Hematopoietic multipotent progenitor cell treated with erythropoietin and hydrocortisone succinate and interleukin-3 and kit ligand, for 17 days (in vitro differentiated cells): ENCODE data around the gene SMYD3.

Experiments used
- DNase-seq: peaks from one replicate; pipeline ENCODE4 v3.0.0-alpha.2; 2015; ENCODE audit warnings: low spot score

SMYD3 gene

GRCh38 chr1:246275036-246275435 lies 232.0 kb downstream of the SMYD3 start:
- no peak for DNase-seq

- DNase-seq, result no peak
Measured at GRCh38 chr1:246274186-246274585, 232.9 kb downstream of the SMYD3 start.

- DNase-seq, result no peak
Measured at GRCh38 chr1:246271516-246271915, 235.6 kb downstream of the SMYD3 start.

- DNase-seq, result no peak
Measured at GRCh38 chr1:246270236-246270635, 236.8 kb downstream of the SMYD3 start.

- DNase-seq, result no peak
Measured at GRCh38 chr1:246269466-246269865, 237.6 kb downstream of the SMYD3 start.

- DNase-seq, result no peak
Measured at GRCh38 chr1:246267896-246268295, 239.2 kb downstream of the SMYD3 start.

GRCh38 chr1:246267426-246267825 lies 239.7 kb downstream of the SMYD3 start:
- no peak for DNase-seq

GRCh38 chr1:246265481-246265880 lies 241.6 kb downstream of the SMYD3 start:
- DNase-seq, result no peak

- no peak for DNase-seq
Measured at GRCh38 chr1:246262281-246262680, 244.8 kb downstream of the SMYD3 start.

- DNase-seq, result no peak
Measured at GRCh38 chr1:246261639-246262038, 245.4 kb downstream of the SMYD3 start.

GRCh38 chr1:246258250-246258649 lies 248.8 kb downstream of the SMYD3 start:
- DNase-seq, result no peak

GRCh38 chr1:246255773-246256172 lies 251.3 kb downstream of the SMYD3 start:
- DNase-seq, result no peak

- DNase-seq, result no peak
Measured at GRCh38 chr1:246254854-246255253, 252.2 kb downstream of the SMYD3 start.

- no peak for DNase-seq
Measured at GRCh38 chr1:246246430-246246829, 260.6 kb downstream of the SMYD3 start.

GRCh38 chr1:246245541-246245940 lies 261.5 kb downstream of the SMYD3 start:
- DNase-seq, result no peak

GRCh38 chr1:246232126-246232525 lies 275.0 kb downstream of the SMYD3 start:
- no peak for DNase-seq

- no peak for DNase-seq
Measured at GRCh38 chr1:246226041-246226440, 281.0 kb downstream of the SMYD3 start.

GRCh38 chr1:246221485-246222255 lies 285.4 kb downstream of the SMYD3 start:
- no peak for DNase-seq

- DNase-seq, result no peak
Measured at GRCh38 chr1:246220495-246221065, 286.5 kb downstream of the SMYD3 start.

- DNase-seq, result no peak
Measured at GRCh38 chr1:246219508-246220030, 287.5 kb downstream of the SMYD3 start.

GRCh38 chr1:246218686-246219085 lies 288.4 kb downstream of the SMYD3 start:
- no peak for DNase-seq

GRCh38 chr1:246216906-246217305 lies 290.2 kb downstream of the SMYD3 start:
- no peak for DNase-seq

GRCh38 chr1:246215510-246215903 lies 291.6 kb downstream of the SMYD3 start:
- no peak for DNase-seq
